ENCODE measurements around the gene TMEM51. TPM values are rescaled to one million over a fixed set of nuclear protein-coding genes. Genes with fewer than 3 reads are reported as not detected.

Gene TMEM51
- total and polyA plus RNA-seq, 2 of the 13 experiments (the other 11 are each of a cell fraction or from before 2014, with no cell fraction given) = 12.2 to 22.3 TPM

DNA sequence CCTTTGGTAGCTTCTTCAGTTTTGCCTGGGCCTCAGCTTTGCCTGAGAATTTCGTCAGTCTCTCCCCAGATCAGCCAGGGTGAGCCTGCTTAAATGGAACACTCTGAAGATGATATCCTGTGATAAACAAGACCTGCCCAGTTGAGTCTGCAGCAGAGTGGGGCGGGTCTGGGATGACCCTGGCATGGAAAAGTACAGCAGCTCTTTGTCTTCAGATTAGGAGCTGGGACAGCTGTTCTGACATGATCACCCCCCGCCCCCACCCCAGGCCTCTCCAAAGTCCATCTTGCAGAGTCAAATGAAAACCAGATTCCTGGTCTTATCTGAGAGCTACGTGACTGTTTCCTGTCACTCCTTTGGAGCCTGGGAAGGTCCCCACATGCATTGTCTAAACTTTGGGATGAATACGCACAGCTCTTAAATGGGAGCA lies 2.2 kb upstream of the TMEM51 start (continued):
- TF ChIP-seq MLLT10 (CRISPR knock-in tag; IDR thresholded peaks at IDR 0.05) = no peak
- TF ChIP-seq TCF7 (IDR thresholded peaks at IDR 0.05; ENCODE audit: low read depth) = peak; percentile 64
- no peak for TF ChIP-seq ZSCAN21 (CRISPR knock-in tag; IDR thresholded peaks at IDR 0.05; ENCODE audit: borderline replicate concordance)
- TF ChIP-seq EHMT2 (IDR thresholded peaks at IDR 0.05; ENCODE audit: borderline replicate concordance, low read depth, low read length) = no peak
- no peak for TF ChIP-seq ZNF674 (CRISPR knock-in tag; IDR thresholded peaks at IDR 0.05; ENCODE audit: low read depth)
- peak; percentile 81; the same call in 1 of the 2 replicates for TF ChIP-seq TBX2 (CRISPR knock-in tag; IDR thresholded peaks at IDR 0.05; ENCODE audit: borderline replicate concordance)
- no peak for TF ChIP-seq AKAP8 (CRISPR knock-in tag; IDR thresholded peaks at IDR 0.05)
- TF ChIP-seq ZSCAN22 (CRISPR knock-in tag; IDR thresholded peaks at IDR 0.05) = no peak
- TF ChIP-seq ZNF432 (CRISPR knock-in tag; IDR thresholded peaks at IDR 0.05; ENCODE audit: borderline replicate concordance) = no peak
- TF ChIP-seq, protein P1, sequence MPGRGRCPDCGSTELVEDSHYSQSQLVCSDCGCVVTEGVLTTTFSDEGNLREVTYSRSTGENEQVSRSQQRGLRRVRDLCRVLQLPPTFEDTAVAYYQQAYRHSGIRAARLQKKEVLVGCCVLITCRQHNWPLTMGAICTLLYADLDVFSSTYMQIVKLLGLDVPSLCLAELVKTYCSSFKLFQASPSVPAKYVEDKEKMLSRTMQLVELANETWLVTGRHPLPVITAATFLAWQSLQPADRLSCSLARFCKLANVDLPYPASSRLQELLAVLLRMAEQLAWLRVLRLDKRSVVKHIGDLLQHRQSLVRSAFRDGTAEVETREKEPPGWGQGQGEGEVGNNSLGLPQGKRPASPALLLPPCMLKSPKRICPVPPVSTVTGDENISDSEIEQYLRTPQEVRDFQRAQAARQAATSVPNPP (CRISPR knock-in tag; IDR thresholded peaks at IDR 0.05) = no peak
- TF ChIP-seq CHD2 (IDR thresholded peaks at IDR 0.05; ENCODE audit: low read depth, low read length) = no peak
- no peak for TF ChIP-seq ZSCAN12 (CRISPR knock-in tag; IDR thresholded peaks at IDR 0.05)
- no peak for TF ChIP-seq ZNF577 (CRISPR knock-in tag; IDR thresholded peaks at IDR 0.05; ENCODE audit: borderline replicate concordance, low read depth)
- TF ChIP-seq ZNF17 (CRISPR knock-in tag; IDR thresholded peaks at IDR 0.05) = no peak
- TF ChIP-seq, protein P2, sequence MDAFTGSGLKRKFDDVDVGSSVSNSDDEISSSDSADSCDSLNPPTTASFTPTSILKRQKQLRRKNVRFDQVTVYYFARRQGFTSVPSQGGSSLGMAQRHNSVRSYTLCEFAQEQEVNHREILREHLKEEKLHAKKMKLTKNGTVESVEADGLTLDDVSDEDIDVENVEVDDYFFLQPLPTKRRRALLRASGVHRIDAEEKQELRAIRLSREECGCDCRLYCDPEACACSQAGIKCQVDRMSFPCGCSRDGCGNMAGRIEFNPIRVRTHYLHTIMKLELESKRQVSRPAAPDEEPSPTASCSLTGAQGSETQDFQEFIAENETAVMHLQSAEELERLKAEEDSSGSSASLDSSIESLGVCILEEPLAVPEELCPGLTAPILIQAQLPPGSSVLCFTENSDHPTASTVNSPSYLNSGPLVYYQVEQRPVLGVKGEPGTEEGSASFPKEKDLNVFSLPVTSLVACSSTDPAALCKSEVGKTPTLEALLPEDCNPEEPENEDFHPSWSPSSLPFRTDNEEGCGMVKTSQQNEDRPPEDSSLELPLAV (CRISPR knock-in tag; conservative IDR thresholded peaks at IDR 0.05; ENCODE audit: low read depth) = no peak
- no peak for TF ChIP-seq IKZF4 (CRISPR knock-in tag; IDR thresholded peaks at IDR 0.05; ENCODE audit: borderline replicate concordance, low read depth, not compliant biosample characterization)
- TF ChIP-seq GZF1 (CRISPR knock-in tag; IDR thresholded peaks at IDR 0.05) = no peak
- TF ChIP-seq, protein P3, sequence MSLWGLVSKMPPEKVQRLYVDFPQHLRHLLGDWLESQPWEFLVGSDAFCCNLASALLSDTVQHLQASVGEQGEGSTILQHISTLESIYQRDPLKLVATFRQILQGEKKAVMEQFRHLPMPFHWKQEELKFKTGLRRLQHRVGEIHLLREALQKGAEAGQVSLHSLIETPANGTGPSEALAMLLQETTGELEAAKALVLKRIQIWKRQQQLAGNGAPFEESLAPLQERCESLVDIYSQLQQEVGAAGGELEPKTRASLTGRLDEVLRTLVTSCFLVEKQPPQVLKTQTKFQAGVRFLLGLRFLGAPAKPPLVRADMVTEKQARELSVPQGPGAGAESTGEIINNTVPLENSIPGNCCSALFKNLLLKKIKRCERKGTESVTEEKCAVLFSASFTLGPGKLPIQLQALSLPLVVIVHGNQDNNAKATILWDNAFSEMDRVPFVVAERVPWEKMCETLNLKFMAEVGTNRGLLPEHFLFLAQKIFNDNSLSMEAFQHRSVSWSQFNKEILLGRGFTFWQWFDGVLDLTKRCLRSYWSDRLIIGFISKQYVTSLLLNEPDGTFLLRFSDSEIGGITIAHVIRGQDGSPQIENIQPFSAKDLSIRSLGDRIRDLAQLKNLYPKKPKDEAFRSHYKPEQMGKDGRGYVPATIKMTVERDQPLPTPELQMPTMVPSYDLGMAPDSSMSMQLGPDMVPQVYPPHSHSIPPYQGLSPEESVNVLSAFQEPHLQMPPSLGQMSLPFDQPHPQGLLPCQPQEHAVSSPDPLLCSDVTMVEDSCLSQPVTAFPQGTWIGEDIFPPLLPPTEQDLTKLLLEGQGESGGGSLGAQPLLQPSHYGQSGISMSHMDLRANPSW (CRISPR knock-in tag; IDR thresholded peaks at IDR 0.05; ENCODE audit: borderline replicate concordance) = no peak
- no peak for TF ChIP-seq ZNF329 (CRISPR knock-in tag; IDR thresholded peaks at IDR 0.05; ENCODE audit: low read depth)
- TF ChIP-seq PBX3 (CRISPR knock-in tag; IDR thresholded peaks at IDR 0.05; ENCODE audit: borderline replicate concordance) = no peak
- no peak for TF ChIP-seq ZNF256 (CRISPR knock-in tag; conservative IDR thresholded peaks at IDR 0.05)
- TF ChIP-seq SPEN (CRISPR knock-in tag; IDR thresholded peaks at IDR 0.05; ENCODE audit: low read depth) = peak; percentile 66; the same call in 1 of the 2 replicates
- TF ChIP-seq ELF1 (CRISPR knock-in tag; IDR thresholded peaks at IDR 0.05) = peak; percentile 31; the same call in 1 of the 2 replicates
